HFF-Myc (cell line): ENCODE measurements around the gene IGFL3.
A peak's percentile ranks its signal among the peaks of the same experiment; 100 is the strongest.

Experiments used
- DNase-seq: peaks from one replicate; pipeline ENCODE4 v3.0.0-alpha.2; 2011; ENCODE audit warnings: low read depth; ENCODE audit errors: extremely low read depth
- H3K4me3 ChIP-seq: replicated peaks from 2 replicates; pipeline ENCODE4 v1.5.1; 2011; ENCODE audit warnings: low read depth, mild to moderate bottlenecking, control low read depth, low read length
- TF ChIP-seq, protein P1 (sequence below): IDR thresholded peaks from 2 replicates; pipeline ENCODE4 v1.5.1; 2012; ENCODE audit warnings: mild to moderate bottlenecking, low read depth, low read length, control low read depth; ENCODE audit errors: missing control alignments

IGFL3 gene

DNA sequence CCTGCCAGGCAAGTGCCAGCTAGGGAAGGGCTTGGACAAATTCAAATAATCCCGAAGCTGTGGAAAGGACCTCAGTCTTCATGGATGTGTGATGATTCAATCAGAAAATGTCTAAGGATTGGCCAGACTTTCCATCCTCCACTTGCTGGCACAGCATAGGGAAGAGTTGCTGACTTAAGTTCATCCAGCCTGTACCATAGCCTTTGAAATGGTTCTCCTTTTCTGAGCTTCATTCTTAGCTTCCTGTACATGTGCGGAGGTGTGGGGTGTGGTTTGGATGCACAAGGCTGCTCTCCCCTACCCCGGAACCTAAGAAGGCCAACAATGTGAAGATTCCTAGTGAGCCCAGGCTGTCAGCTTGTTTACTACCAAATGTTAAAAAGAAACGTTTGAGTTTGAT lies 959 bp upstream of the IGFL3 start:
- TF ChIP-seq, protein P1, sequence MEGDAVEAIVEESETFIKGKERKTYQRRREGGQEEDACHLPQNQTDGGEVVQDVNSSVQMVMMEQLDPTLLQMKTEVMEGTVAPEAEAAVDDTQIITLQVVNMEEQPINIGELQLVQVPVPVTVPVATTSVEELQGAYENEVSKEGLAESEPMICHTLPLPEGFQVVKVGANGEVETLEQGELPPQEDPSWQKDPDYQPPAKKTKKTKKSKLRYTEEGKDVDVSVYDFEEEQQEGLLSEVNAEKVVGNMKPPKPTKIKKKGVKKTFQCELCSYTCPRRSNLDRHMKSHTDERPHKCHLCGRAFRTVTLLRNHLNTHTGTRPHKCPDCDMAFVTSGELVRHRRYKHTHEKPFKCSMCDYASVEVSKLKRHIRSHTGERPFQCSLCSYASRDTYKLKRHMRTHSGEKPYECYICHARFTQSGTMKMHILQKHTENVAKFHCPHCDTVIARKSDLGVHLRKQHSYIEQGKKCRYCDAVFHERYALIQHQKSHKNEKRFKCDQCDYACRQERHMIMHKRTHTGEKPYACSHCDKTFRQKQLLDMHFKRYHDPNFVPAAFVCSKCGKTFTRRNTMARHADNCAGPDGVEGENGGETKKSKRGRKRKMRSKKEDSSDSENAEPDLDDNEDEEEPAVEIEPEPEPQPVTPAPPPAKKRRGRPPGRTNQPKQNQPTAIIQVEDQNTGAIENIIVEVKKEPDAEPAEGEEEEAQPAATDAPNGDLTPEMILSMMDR, result no peak

DNA sequence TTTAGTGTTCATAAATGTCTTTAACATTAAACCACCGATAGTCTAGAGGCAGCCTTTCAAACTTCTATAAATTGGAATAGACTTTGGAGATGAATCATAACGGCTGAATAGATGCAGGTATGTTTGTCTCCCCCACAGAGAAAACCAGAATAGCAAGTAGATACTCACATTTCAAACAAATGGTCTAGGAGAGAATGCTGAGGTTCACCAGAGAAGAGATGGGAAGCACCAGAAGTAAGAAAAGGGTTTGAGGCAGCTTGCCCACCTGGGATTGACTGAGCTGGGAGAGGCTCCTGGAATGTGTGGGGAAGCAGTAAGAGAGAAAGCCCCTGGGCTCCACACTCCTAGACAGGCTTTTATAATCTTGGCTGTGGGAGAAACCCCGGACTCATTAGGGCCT lies 6.4 kb downstream of the IGFL3 start:
- TF ChIP-seq, protein P1, result no peak
- no peak for DNase-seq
- no peak overlapping the region for H3K4me3 ChIP-seq

More for the DNA sequence above, 959 bp upstream of the IGFL3 start:
- no peak overlapping the region for H3K4me3 ChIP-seq
- DNase-seq, result no peak

GRCh38 chr19:46116121-46116520 lies 8.4 kb downstream of the IGFL3 start:
- DNase-seq, result no peak
- TF ChIP-seq, protein P1, result no peak
- H3K4me3 ChIP-seq, result no peak overlapping the region

- peak; percentile 42 for DNase-seq
- TF ChIP-seq, protein P1, result no peak
- H3K4me3 ChIP-seq, result no peak overlapping the region
These were observed 8.9 kb downstream of the IGFL3 start for GRCh38 chr19:46115396-46116106.

DNA sequence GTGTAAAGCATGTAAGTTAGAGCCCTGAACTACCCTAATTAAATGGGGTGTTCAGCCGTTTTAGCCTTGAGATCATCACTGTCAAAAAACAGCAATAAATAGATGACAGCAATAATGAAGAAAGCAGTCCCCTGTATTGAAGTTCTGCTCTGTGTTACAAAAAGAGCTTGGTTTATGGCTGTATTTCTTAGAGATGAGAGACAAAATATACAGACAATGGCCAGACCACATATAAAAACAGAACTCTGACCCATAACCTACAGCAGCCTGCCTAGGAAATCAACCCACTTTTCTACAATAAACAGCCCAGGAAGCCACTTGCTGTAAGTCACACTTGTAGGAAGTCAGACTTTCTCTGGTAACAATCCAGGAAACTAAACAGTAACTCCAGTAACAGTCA lies 10.8 kb downstream of the IGFL3 start:
- no peak for DNase-seq
- no peak overlapping the region for H3K4me3 ChIP-seq
- TF ChIP-seq, protein P1, result no peak

GRCh38 chr19:46112527-46112926 lies 12.0 kb downstream of the IGFL3 start:
- DNase-seq, result no peak
- TF ChIP-seq, protein P1, result no peak
- H3K4me3 ChIP-seq, result no peak overlapping the region

DNA sequence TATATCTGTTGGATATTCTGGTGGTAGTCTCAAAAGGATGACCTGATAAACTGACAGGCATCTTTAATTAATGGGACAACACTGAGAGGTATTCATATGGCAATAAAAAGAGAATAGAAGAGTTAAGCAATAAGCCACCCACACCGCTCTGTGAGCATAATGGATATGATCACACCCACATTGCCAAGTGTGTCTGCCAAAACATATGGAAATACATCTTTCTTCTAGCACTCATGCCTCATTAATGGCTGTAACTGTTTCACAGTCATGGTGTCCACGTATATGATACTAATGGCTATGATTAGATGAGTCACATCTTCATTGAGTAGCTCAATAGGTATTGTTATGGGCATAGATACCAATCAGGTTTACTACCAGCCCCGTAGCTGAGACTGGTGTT lies 13.1 kb downstream of the IGFL3 start:
- no peak for DNase-seq
- no peak overlapping the region for H3K4me3 ChIP-seq
- TF ChIP-seq, protein P1, result no peak
